CD14-positive monocyte (primary cell): Measurements from ENCODE around the gene PAM. TPM values are rescaled to one million over a fixed set of nuclear protein-coding genes. Genes with fewer than 3 reads are reported as not detected.

Experiments
- DNase-seq, 3 donors: peaks; one replicate each; pipeline ENCODE4 v3.0.0-alpha.2; 2011 to 2022
- H2AFZ ChIP-seq: 2 replicates; pipeline ENCODE4 v1.6.0; 2012; ENCODE audit warnings: mild to moderate bottlenecking, low read depth, low read length, inconsistent platforms; ENCODE audit not compliant: insufficient read depth, poor library complexity, severe bottlenecking
- H3K27ac ChIP-seq, 2 donors: 1 replicate in 1 of 2; 2 replicates in 1 of 2; pipeline ENCODE4 v1.5.1; 2012 to 2013; ENCODE audit warnings: low read length in 2 of 2, control low read depth in 1 of 2, inconsistent platforms in 1 of 2, low read depth in 1 of 2, mild to moderate bottlenecking in 1 of 2
- H3K27me3 ChIP-seq, 2 donors: one replicate each; pipeline versions ENCODE4 v1.6.0 to v1.6.1; 2011 to 2013; ENCODE audit warnings: low read length in 2 of 2; ENCODE audit not compliant: control insufficient read depth in 2 of 2, insufficient read depth in 2 of 2
- H3K36me3 ChIP-seq, 2 donors: replicated peaks in 1 of 2; 1 replicate in 1 of 2; 2 replicates in 1 of 2; pipeline versions ENCODE4 v1.5.1 to v1.6.1; 2012 to 2013; ENCODE audit warnings: low read length in 2 of 2, control low read depth in 1 of 2, inconsistent platforms in 1 of 2, mild to moderate bottlenecking in 1 of 2; ENCODE audit not compliant: insufficient read depth in 2 of 2, control insufficient read depth in 1 of 2
- H3K4me1 ChIP-seq, 2 donors: 1 replicate in 1 of 2; 2 replicates in 1 of 2; pipeline versions ENCODE4 v1.5.1 to v1.6.1; 2012 to 2013; ENCODE audit warnings: low read length in 2 of 2, control low read depth in 1 of 2, inconsistent platforms in 1 of 2, mild to moderate bottlenecking in 1 of 2, moderate library complexity in 1 of 2; ENCODE audit not compliant: insufficient read depth in 2 of 2, control insufficient read depth in 1 of 2
- H3K4me2 ChIP-seq: replicated peaks from 2 replicates; pipeline ENCODE3; 2012; ENCODE audit warnings: low read length, moderate library complexity, mild to moderate bottlenecking; ENCODE audit not compliant: poor library complexity, severe bottlenecking; ENCODE audit errors: extremely low read depth
- H3K4me3 ChIP-seq, 3 experiments: fragments of 200-600 bp in 1 of 3; sonication (generic) in 1 of 3; replicated peaks in 1 of 3; 1 replicate in 2 of 3; 2 replicates in 1 of 3; pipeline ENCODE4 v1.5.1; 2011 to 2013; ENCODE audit warnings: low read length in 3 of 3, mild to moderate bottlenecking in 3 of 3, control low read depth in 2 of 3, low read depth in 2 of 3, inconsistent platforms in 1 of 3, moderate library complexity in 1 of 3
- H3K79me2 ChIP-seq: 2 replicates; pipeline ENCODE4 v1.6.0; 2012; ENCODE audit warnings: mild to moderate bottlenecking, control low read depth, inconsistent platforms, low read length, moderate library complexity; ENCODE audit not compliant: insufficient read depth
- H3K9ac ChIP-seq: 2 replicates; pipeline ENCODE4 v1.6.0; 2017; ENCODE audit warnings: low read length, mild to moderate bottlenecking; ENCODE audit not compliant: insufficient read depth, poor library complexity, severe bottlenecking
- H3K9me3 ChIP-seq, 2 donors: replicated peaks in 1 of 2; 1 replicate in 1 of 2; 2 replicates in 1 of 2; pipeline versions ENCODE4 v1.5.1 to v1.6.1; 2012 to 2013; ENCODE audit warnings: low read length in 2 of 2, control low read depth in 1 of 2; ENCODE audit not compliant: control insufficient read depth in 1 of 2, insufficient read depth in 1 of 2
- H4K20me1 ChIP-seq: 2 replicates; pipeline ENCODE4 v1.6.0; 2012; ENCODE audit warnings: mild to moderate bottlenecking, low read length, control low read depth, moderate library complexity; ENCODE audit not compliant: insufficient read depth
- H3K27ac Mint-ChIP-seq, 7 donors: one replicate each; pipeline ENCODE4 v1.8.0; 2020; ENCODE audit warnings: mild to moderate bottlenecking in 7 of 7, mixed read lengths in 7 of 7, moderate library complexity in 6 of 7, inconsistent platforms in 2 of 7
- H3K27me3 Mint-ChIP-seq, 3 donors: one replicate each; pipeline ENCODE4 v1.8.0; 2021 to 2022; ENCODE audit warnings: low read depth in 3 of 3, mild to moderate bottlenecking in 3 of 3, mixed read lengths in 3 of 3, moderate library complexity in 3 of 3, inconsistent platforms in 1 of 3
- H3K36me3 Mint-ChIP-seq, 2 donors: one replicate each; pipeline ENCODE4 v1.8.0; 2020; ENCODE audit warnings: mixed read lengths in 2 of 2, inconsistent platforms in 1 of 2, mild to moderate bottlenecking in 1 of 2
- H3K4me1 Mint-ChIP-seq: one replicate; pipeline ENCODE4 v1.8.0; 2020; ENCODE audit warnings: mild to moderate bottlenecking, mixed read lengths
- H3K4me3 Mint-ChIP-seq, 2 donors: one replicate each; pipeline ENCODE4 v1.8.0; 2020; ENCODE audit warnings: mild to moderate bottlenecking in 2 of 2, mixed read lengths in 2 of 2, moderate library complexity in 1 of 2
- H3K9me3 Mint-ChIP-seq, 7 donors: one replicate each; pipeline ENCODE4 v1.8.0; 2020 to 2022; ENCODE audit warnings: mixed read lengths in 7 of 7, mild to moderate bottlenecking in 6 of 7, moderate library complexity in 6 of 7, inconsistent platforms in 2 of 7
- CTCF ChIP-seq: fragments of 200-600 bp; IDR thresholded peaks from one replicate; pipeline ENCODE4 v1.8.0; 2022; ENCODE audit warnings: antibody characterized with exemption, mild to moderate bottlenecking
- WGBS: methylation state at CpG from one replicate; pipeline ENCODE4 v1.1.5; 2013; ENCODE audit warnings: missing lambda C conversion rate; ENCODE audit not compliant: insufficient coverage; 5-methylcytosine and 5-hydroxymethylcytosine counted together
- intact Hi-C, 2 donors: fragments of 100-400 bp; cut with micrococcal nuclease; formaldehyde crosslinking; loops; one replicate each; pipeline versions ENCODE4 v1.15.0 to v1.15.1; 2023
- polyA plus RNA-seq, 3 donors: library from polyadenylated mRNA; depleted of rRNA in 1 of 3; unstranded in 2 of 3; stranded (reverse) in 1 of 3; fragments of 300-500 nt in 2 of 3; fragments of >200 nt in 1 of 3; fragmentation: Illumina TruSeq in 2 of 3; gene quantifications; 1 replicate in 2 of 3; 2 replicates in 1 of 3; pipeline ENCODE4 v1.2.3, GENCODE V29; 2012 to 2021

The PAM gene
- polyA plus RNA-seq, 3 donors, result 11.8 to 27.4 (median 12.8) TPM

- DNase-seq, result no peak
- Mint-ChIP-seq H3K4me3 (no peak overlapping the region), H3K9me3 (no peaks in the 10 kb centered on the region), H3K27ac (no peak overlapping the region), H3K4me1 (peaks cover 7% of the 10 kb centered on the region), H3K36me3 (no peaks in the 10 kb centered on the region), H3K27me3 (peaks cover 0 to 3% (median 0%) of the 10 kb centered on the region in 3 donors)
- Histone ChIP-seq H3K9me3 (no peaks in the 10 kb centered on the region), H3K4me2 (no peak overlapping the region), H3K36me3 (no peaks in the 10 kb centered on the region), H3K9ac (no peak overlapping the region), H3K27me3 (no peaks in the 10 kb centered on the region), H3K79me2 (no peaks in the 10 kb centered on the region), H2AFZ (no peak overlapping the region), H3K4me1 (no peaks in the 10 kb centered on the region), H3K27ac (no peak overlapping the region), H4K20me1 (no peaks in the 10 kb centered on the region), H3K4me3 (no peak overlapping the region)
- intact Hi-C loops, result no loop called here
- no peak for TF ChIP-seq CTCF
- WGBS, result 80% methylated on average over 1 of the region's 1 CpG
Observed at GRCh38 chr5:102794047-102794446, 38.9 kb downstream of the PAM start.

GRCh38 chr5:102794677-102795331, 39.7 kb downstream of the PAM start:
- H3K9me3 Mint-ChIP-seq, result no peaks in the 10 kb centered on the region
- no peak overlapping the region for H3K4me3 Mint-ChIP-seq
- peak overlapping the region in 1 of 7 donors; percentile 42 for H3K27ac Mint-ChIP-seq

More at GRCh38 chr5:102794677-102795331, 39.7 kb downstream of the PAM start:
- Mint-ChIP-seq H3K36me3 (no peaks in the 10 kb centered on the region), H3K4me1 (peaks cover 8% of the 10 kb centered on the region), H3K27me3 (peaks cover 0 to 3% (median 0%) of the 10 kb centered on the region in 3 donors)
- no peak for DNase-seq
- Histone ChIP-seq H3K4me2 (no peak overlapping the region), H4K20me1 (no peaks in the 10 kb centered on the region), H3K36me3 (no peaks in the 10 kb centered on the region), H3K4me3 (no peak overlapping the region), H3K4me1 (no peaks in the 10 kb centered on the region), H3K9ac (no peak overlapping the region), H3K27me3 (no peaks in the 10 kb centered on the region), H3K9me3 (no peaks in the 10 kb centered on the region), H3K27ac (no peak overlapping the region), H2AFZ (no peak overlapping the region), H3K79me2 (no peaks in the 10 kb centered on the region)
- intact Hi-C loops, result no loop called here
- 100% methylated on average over 1 of the region's 3 CpGs for WGBS
- no peak for TF ChIP-seq CTCF
